ENCODE data around the gene MFAP3L.

- TF ChIP-seq CTCF (IDR thresholded peaks at IDR 0.05): no peak
- TF ChIP-seq EP300 (IDR thresholded peaks at IDR 0.05): no peak
- TF ChIP-seq POLR2A (IDR thresholded peaks at IDR 0.05): no peak
Measured at GRCh38 chr4:170015285-170015684, 10.9 kb downstream of the MFAP3L start.
